ENCODE results near the gene SEMA3D. TPM values are rescaled to one million over a fixed set of nuclear protein-coding genes. Genes with fewer than 3 reads are reported as not detected.

The SEMA3D gene
- total and polyA plus RNA-seq, 9 donors: 0.75 to 6.1 (median 3.0) TPM

DNA sequence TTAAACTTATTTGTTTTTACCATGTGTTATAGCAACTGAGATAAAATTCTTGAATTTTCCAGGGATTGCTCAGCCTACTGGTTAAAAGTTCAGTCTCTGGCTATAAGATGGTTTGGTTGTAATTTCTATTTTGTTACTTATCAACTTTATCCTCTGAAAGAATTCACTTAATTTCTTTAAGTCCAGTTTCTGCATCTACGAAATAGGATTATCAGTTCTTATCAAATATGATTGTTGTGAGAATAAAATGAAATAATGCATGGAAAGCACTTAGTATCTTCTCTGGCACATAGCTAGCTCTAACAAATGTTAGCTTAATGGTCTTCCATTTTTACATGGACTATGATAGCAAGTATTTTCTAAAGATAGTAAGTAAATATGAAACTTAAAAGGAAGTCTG lies 53.3 kb downstream of the SEMA3D start:
- no peaks in the 10 kb centered on the region for H3K36me3 ChIP-seq
- DNase-seq: no peak
- H3K9me3 ChIP-seq: no peaks in the 10 kb centered on the region
- intact Hi-C loops (cut with DNase I): no loop called here
- H3K27me3 ChIP-seq: peaks cover 3% of the 10 kb centered on the region
- TF ChIP-seq, protein P1, sequence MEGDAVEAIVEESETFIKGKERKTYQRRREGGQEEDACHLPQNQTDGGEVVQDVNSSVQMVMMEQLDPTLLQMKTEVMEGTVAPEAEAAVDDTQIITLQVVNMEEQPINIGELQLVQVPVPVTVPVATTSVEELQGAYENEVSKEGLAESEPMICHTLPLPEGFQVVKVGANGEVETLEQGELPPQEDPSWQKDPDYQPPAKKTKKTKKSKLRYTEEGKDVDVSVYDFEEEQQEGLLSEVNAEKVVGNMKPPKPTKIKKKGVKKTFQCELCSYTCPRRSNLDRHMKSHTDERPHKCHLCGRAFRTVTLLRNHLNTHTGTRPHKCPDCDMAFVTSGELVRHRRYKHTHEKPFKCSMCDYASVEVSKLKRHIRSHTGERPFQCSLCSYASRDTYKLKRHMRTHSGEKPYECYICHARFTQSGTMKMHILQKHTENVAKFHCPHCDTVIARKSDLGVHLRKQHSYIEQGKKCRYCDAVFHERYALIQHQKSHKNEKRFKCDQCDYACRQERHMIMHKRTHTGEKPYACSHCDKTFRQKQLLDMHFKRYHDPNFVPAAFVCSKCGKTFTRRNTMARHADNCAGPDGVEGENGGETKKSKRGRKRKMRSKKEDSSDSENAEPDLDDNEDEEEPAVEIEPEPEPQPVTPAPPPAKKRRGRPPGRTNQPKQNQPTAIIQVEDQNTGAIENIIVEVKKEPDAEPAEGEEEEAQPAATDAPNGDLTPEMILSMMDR (IDR thresholded peaks at IDR 0.05): no peak
- no peak for TF ChIP-seq POLR2A (IDR thresholded peaks at IDR 0.05)
- no peak for TF ChIP-seq EP300 (IDR thresholded peaks at IDR 0.05)
- no peak overlapping the region for H3K4me3 ChIP-seq
- no peak overlapping the region for H3K27ac ChIP-seq
- H3K4me1 ChIP-seq (ENCODE audit: insufficient read depth): no peaks in the 10 kb centered on the region
- 17 to 32% (median 25%) methylated on average over 1 of the region's 1 CpG for WGBS, 3 donors

DNA sequence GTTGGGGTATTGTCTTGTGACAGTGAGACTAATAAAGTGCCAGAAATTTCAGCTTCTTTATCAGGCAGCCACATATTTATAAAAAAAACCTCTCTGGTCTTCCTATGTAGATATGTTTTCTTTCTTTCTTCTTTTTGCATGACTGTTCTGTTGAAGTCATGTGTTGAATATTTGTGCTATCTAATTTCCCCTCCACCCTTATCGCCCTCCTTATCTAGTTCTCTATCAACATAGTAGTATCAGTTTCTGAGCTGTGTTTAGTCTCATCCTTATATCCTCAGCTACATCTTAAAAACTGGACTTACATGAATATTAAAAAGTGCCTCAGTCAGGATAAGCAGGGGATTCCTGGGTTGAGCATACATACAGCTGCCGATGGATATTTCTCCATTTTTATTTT lies 53.9 kb downstream of the SEMA3D start:
- H3K4me1 ChIP-seq (ENCODE audit: insufficient read depth): no peaks in the 10 kb centered on the region
- intact Hi-C loops (cut with DNase I): no loop called here
- DNase-seq: no peak
- 26 to 58% (median 43%) methylated on average over 2 of the region's 2 CpGs for WGBS, 3 donors
- H3K27me3 ChIP-seq: peaks cover 3% of the 10 kb centered on the region
- no peak overlapping the region for H3K27ac ChIP-seq
- H3K4me3 ChIP-seq: no peak overlapping the region
- no peaks in the 10 kb centered on the region for H3K36me3 ChIP-seq
- TF ChIP-seq EP300 (IDR thresholded peaks at IDR 0.05) (no peak), POLR2A (IDR thresholded peaks at IDR 0.05) (no peak)
- TF ChIP-seq, protein P1 (IDR thresholded peaks at IDR 0.05): no peak
- H3K9me3 ChIP-seq: no peaks in the 10 kb centered on the region

DNA sequence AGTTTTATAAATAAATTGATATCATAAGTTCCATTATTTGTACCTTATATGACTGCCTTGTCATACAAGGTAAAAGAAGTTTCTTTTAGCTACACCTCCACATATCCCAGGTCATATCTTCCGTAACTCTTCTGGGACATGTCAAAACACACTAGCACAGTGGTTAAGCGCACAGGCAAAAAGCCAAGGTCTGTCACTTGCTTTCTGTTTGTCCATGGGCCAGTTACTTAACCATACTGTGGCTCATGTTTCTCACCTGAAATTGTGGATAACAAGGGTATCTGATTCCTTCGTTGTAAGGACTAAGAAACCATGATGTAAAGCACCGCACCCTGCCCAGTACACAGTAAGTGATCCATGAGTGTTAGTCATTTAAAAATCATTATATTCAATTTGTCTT lies 56.2 kb downstream of the SEMA3D start:
- no peaks in the 10 kb centered on the region for H3K4me1 ChIP-seq (ENCODE audit: insufficient read depth)
- no peaks in the 10 kb centered on the region for H3K36me3 ChIP-seq
- no peak overlapping the region for H3K27ac ChIP-seq
- no peaks in the 10 kb centered on the region for H3K9me3 ChIP-seq
- DNase-seq: no peak
- 97 to 99% (median 97%) methylated on average over 4 of the region's 4 CpGs for WGBS, 3 donors
- TF ChIP-seq POLR2A (IDR thresholded peaks at IDR 0.05): no peak
- TF ChIP-seq EP300 (IDR thresholded peaks at IDR 0.05): no peak
- TF ChIP-seq, protein P1 (IDR thresholded peaks at IDR 0.05): no peak
- H3K27me3 ChIP-seq: no peaks in the 10 kb centered on the region
- H3K4me3 ChIP-seq: no peak overlapping the region
- intact Hi-C loops (cut with DNase I): no loop called here

DNA sequence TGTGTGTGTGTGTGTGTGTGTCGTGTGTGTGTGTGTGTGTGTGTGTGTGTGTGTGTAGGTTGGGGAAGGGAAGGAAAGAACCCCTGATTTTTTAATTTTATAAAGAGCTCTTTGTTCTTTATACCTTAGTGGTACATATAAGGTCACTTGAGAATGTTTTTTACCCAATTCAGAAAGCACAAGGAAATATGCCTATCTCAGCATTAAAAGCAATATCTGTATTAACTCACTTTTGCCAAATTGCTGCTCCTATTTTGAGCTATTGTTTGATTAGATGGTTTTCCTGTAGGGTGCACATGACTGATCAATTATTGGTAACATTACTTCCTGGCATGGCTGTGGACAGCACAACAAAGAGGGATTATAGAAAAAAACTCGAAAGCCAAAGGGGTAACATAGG lies 60.5 kb downstream of the SEMA3D start:
- TF ChIP-seq, protein P1 (IDR thresholded peaks at IDR 0.05): no peak
- Histone ChIP-seq H3K36me3 (no peaks in the 10 kb centered on the region), H3K9me3 (no peaks in the 10 kb centered on the region), H3K27me3 (no peaks in the 10 kb centered on the region), H3K27ac (no peak overlapping the region), H3K4me3 (no peak overlapping the region), H3K4me1 (ENCODE audit: insufficient read depth) (no peaks in the 10 kb centered on the region)
- no peak for DNase-seq
- 49 to 81% (median 53%) methylated on average over 2 of the region's 2 CpGs for WGBS, 3 donors
- intact Hi-C loops (cut with DNase I): no loop called here
